GM04503 (cell line): Measurements from ENCODE around the gene LYL1.

Experiments used
- DNase-seq: peaks from one replicate; pipeline ENCODE4 v3.0.0-alpha.2; 2012; ENCODE audit warnings: low read depth

LYL1 gene

GRCh38 chr19:13092606-13093235 is 9.9 kb downstream of the LYL1 start:
- DNase-seq: no peak

GRCh38 chr19:13092158-13092543 is 10.5 kb downstream of the LYL1 start:
- DNase-seq: no peak

GRCh38 chr19:13091400-13092157 is 11.1 kb downstream of the LYL1 start:
- DNase-seq: peak; percentile 47

GRCh38 chr19:13090511-13091231 is 12.0 kb downstream of the LYL1 start:
- no peak for DNase-seq

DNA sequence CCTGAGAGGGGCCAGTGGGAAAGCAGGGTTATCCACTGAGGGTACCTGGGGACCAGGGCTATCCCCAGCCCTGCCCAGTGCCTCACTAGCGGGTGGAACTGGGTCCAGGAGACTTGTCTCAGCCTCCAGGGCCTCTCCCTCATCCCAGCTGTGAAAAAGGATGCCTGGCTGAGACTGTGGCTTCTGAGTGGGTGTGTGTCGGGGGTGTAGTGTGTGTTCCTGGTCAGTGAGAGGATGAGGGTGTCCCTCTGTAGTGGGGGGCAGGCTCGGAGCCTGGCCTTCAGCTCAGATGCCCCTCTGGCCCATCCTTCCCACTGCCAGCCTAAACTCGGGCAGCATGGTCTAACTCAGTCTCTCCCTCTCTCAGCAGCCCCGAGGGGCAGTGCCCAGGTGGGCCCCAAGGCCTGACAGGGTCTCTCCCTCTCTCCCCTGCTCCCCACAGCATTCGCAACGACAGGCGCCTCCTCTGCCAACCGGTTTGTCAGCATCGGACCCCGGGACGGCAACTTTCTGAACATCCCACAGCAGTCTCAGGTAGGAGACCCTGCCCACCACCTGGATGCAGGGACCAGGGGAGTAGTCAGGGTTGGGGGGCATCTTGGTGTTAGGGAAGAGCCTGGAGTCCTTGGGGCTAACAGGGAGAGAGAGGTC is 12.7 kb downstream of the LYL1 start:
- DNase-seq: no peak

- no peak for DNase-seq
Measured at GRCh38 chr19:13089139-13089856, 13.4 kb downstream of the LYL1 start.

- DNase-seq: no peak
Measured at GRCh38 chr19:13087795-13088537, 14.7 kb downstream of the LYL1 start.

- DNase-seq: no peak
Measured at GRCh38 chr19:13087295-13087694, 15.4 kb downstream of the LYL1 start.

DNA sequence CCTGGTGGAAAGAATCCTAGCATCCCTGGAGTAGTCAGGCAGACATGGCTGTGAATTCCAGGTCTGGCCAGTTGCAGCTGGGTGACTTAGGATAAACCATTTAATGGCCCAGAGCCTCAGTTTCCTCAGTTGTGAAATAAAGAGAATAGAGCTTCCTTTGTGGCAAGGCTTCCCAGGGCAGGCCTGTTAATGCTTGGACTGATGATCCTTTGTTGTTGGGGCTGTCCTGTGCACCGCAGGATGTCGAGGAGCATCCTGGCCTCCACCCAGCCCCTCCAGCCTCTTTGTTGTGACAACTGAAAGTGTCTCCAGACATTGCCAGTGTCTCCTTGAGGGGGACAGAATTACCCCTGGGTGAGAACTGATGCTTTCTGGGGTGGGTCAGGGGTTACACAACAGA is 16.3 kb downstream of the LYL1 start:
- no peak for DNase-seq

- no peak for DNase-seq
Measured at GRCh38 chr19:13085666-13086065, 17.0 kb downstream of the LYL1 start.

DNA sequence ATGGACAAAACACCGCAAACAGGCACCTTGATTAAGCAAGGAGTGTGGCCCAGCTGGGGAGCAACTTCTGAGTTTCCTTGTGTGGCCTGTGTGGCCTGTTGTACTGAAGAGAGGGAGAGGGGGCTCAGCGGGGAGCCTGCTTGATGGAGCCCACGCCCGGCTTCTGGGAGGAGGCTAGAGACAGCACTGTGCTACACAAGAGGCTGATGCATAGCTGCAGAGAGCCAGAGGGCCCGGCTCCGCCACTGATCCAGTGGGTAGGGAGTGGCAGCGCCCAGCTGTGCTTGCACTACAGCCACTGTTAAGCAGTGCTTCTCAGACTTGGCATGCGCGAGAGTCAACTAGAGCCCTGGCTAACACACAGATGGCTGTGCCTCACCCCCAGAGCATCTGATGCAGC is 19.0 kb downstream of the LYL1 start:
- DNase-seq: no peak

DNA sequence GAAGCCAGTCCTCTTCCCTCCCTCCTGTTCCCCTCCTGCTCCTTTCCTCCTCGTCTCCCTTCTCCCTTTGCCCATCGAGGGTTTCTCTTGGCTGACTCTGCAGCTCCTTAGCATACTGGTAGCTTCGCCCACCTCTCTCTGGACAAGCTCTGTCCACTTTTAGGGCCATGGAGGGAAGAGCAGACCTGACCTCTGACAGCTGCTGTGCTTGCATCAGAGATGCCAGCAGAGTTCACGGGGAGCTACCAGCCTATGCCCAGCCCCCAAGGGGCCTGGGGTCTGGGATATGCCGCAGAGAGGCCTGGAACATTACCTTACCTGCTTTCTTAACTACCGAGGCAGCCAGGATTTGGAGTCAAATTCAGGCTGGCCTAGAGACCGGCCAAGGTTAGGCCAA is 19.7 kb downstream of the LYL1 start:
- DNase-seq: no peak

DNA sequence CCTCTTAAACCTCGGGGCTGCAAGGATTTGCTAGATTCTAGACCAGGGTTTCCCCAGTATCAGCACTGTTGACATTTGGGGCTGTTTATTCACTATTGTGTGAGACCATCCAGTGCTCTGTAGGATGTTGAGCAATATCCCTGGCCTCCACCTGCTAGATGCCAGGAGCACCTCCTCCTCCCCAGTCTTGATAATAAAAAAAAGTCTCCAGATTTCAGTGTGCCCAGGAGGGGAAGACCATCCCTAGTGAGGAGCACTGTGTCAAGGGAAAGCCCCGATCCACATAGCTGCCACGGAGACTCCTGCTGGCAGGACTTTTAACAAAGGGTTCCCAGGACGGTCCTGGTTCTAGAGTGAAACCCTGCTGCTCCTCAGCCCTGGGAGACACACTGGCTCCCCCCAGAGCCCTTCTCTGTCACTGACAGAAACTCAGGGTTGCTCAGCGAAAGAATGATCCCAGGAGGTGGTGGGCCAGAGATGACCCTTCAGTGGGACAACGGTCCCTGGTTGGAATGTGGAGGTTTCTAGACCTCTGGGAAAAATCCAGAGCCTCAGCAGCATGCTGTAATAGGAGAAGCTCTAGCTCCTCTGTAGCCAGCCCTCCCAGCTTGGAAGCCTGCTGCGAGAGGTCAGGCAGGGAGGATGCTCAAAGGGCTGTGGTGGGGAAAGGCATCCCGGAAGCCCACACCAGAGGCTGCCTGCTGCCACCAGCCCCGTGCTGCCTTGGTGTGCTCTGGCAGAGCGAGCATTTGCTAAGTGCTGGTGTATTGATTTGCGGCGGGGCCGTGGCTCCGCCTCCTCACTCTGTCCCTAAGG is 20.3 kb downstream of the LYL1 start:
- no peak for DNase-seq

GRCh38 chr19:13079542-13079986 is 23.1 kb downstream of the LYL1 start:
- no peak for DNase-seq

DNA sequence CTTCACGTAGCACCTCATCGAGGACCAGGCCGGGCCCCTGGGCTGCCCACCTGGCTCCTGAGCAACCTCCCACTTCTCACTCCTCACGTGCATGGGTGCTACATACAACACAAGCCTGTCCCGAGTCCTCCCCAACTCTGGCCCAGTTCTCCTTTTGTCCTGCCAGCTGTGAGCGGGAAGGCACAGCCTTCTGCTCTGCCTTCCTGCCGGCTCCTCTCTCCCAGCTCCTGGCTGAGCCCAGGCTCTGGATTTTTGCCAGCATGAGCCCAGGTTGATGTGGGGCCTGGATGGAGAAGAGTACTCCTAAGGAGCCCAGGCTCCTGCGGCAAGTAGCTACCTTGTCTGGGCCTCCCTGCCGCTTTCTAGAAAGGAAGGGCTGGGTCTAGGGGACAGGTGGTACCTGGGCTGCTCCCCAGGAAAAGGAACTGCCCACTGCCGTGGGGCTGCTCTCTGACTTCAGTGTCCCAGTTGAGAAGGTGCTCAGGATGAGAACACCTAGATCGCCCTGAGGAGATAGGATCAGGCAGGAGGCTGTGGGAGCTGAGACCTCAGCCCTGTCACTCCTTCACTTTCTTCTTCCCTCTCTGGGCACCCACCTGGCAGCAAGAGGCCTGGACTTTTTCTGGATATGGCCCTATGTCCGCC is 23.6 kb downstream of the LYL1 start:
- DNase-seq: no peak

DNA sequence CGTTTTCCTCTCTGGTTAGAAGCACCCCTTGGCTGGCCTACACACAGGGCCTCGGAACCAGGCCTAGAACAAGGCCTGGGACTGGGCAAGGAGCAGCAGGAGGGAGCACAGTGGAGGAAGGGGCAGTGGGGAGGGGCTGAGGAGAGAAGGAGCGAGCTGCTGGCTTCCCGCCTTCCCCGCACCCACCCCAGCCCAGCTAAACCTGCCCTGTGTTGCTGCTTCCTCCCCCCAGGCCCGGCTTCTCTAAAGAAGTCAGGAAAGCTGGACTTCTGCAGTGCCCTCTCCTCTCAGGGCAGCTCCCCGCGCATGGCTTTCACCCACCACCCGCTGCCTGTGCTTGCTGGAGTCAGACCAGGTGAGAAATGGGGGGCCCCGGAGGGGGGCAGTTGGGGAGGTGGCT is 24.3 kb downstream of the LYL1 start:
- no peak for DNase-seq

- no peak for DNase-seq
Measured at GRCh38 chr19:13077240-13077639, 25.4 kb downstream of the LYL1 start.

DNA sequence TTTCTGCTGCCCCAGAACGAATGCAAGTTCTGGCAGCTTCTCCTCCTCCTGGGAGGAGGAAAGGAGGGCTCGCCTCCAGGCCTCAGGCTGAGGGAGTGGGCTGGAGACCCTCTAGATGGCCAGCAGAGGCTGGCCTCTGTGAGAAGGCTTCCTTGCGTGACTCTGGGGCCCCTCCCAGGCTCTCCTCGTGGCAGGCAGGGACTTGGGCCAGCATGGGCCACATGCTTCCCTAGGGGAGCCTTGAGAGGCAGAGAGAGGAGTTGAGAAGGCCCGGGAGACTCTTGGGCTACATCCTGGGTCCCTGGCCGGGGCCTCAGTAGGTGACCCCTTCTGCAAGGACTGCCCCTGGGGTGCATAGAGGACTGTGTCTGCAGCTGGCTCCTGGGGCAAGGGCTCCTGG is 25.9 kb downstream of the LYL1 start:
- no peak for DNase-seq

DNA sequence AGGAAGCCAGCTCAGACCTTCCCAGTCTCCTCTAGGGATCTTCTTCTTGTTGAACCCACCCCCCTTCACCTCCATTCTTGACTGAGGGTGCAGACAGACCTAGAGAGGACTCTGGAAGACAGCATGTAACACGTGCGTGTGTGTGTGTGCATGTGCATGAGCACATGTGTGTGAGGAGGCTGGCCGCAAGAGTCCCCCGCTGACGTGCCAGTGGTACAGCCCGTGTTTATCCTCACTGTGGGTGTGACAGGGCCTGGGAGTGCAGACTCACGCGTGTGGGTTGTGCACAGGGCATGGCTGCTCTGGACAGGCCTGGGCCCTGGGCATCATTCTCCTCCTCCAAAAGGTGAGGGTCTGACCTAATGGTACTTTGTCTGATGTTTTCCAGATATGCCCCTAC is 26.3 kb downstream of the LYL1 start:
- no peak for DNase-seq

GRCh38 chr19:13074378-13074777 is 28.3 kb downstream of the LYL1 start:
- no peak for DNase-seq
